GM13976 (cell line): ENCODE data around the gene MBNL2.

Experiments used
- DNase-seq: peaks from one replicate; pipeline ENCODE4 v3.0.0; 2012; ENCODE audit warnings: low spot score
- in situ Hi-C: fragments of 300-500 bp; cut with MboI; formaldehyde crosslinking; loops from one replicate; pipeline ENCODE4 v1.12.0; 2022; ENCODE audit warnings: low sequenced_read_pairs, mixed read lengths, inconsistent platforms; ENCODE audit not compliant: unreplicated experiment
- TF ChIP-seq, protein P1 (sequence below): IDR thresholded peaks from 2 replicates; pipeline ENCODE4 v1.5.1; 2012; ENCODE audit warnings: borderline replicate concordance, mild to moderate bottlenecking; ENCODE audit not compliant: insufficient read depth; ENCODE audit errors: extremely low read depth, missing control alignments, control extremely low read depth

Gene MBNL2

DNA sequence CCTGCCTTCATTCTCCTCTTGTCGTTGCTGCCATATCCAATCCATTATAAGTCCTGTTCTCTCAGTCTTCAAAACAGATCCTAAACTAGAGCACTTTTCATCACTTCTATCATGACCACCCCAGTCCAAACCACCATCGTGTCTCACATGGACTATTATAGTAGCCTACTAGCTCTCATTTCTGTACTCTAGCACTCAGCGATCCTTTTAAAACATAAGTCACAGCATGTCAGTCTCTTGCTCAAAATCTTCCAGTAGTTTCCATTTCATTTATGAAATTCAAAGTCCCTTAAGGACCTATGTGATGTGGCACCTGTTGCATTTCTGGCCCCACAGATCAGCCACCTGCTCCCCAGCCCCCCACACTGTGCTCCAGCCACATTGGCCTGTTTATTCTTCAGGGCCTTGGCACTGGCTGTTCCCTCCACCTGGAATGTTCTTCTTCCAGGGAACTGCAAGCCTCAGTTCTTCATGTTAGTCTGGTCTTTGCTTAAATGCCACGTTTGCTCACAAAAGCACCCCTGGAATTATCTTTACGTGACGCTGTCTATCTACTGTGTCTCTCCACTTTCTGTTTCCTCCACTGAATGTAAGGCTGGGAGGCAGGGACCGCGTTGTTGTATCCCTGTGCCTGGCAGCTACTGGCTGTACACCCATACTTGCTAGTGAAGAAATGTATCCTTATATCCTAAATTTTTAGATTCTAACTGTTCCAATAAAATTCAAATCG lies 64.3 kb downstream of the MBNL2 start:
- in situ Hi-C loops = no loop called here
- TF ChIP-seq, protein P1, sequence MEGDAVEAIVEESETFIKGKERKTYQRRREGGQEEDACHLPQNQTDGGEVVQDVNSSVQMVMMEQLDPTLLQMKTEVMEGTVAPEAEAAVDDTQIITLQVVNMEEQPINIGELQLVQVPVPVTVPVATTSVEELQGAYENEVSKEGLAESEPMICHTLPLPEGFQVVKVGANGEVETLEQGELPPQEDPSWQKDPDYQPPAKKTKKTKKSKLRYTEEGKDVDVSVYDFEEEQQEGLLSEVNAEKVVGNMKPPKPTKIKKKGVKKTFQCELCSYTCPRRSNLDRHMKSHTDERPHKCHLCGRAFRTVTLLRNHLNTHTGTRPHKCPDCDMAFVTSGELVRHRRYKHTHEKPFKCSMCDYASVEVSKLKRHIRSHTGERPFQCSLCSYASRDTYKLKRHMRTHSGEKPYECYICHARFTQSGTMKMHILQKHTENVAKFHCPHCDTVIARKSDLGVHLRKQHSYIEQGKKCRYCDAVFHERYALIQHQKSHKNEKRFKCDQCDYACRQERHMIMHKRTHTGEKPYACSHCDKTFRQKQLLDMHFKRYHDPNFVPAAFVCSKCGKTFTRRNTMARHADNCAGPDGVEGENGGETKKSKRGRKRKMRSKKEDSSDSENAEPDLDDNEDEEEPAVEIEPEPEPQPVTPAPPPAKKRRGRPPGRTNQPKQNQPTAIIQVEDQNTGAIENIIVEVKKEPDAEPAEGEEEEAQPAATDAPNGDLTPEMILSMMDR = no peak
- no peak for DNase-seq

- no peak for DNase-seq
- in situ Hi-C loops = no loop called here
- TF ChIP-seq, protein P1 = no peak
These were observed 64.9 kb downstream of the MBNL2 start for GRCh38 chr13:97287047-97287383.

DNA sequence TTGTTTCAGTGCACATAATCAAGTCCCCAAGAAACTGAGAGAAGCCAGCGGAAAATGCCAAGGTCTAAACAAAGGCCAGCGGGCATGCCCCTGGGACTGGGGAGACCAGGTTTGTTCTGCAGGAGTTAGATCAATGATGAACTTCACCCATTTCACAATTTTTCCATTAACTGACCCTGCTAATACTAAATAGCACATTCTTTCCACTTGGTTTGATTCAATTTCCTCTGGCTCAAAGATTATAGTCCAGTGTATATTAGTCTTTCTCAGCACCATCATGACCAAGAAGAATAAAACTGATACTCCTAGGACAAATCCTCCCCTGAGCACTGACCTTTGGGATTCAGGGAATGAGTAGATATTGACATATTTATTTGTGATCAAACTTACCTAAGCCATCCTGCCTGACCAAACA lies 66.4 kb downstream of the MBNL2 start:
- in situ Hi-C loops = no loop called here
- no peak for DNase-seq
- TF ChIP-seq, protein P1 = no peak

- DNase-seq = no peak
- in situ Hi-C loops = no loop called here
- TF ChIP-seq, protein P1 = no peak
These were observed 67.6 kb downstream of the MBNL2 start for GRCh38 chr13:97289514-97290298.

DNA sequence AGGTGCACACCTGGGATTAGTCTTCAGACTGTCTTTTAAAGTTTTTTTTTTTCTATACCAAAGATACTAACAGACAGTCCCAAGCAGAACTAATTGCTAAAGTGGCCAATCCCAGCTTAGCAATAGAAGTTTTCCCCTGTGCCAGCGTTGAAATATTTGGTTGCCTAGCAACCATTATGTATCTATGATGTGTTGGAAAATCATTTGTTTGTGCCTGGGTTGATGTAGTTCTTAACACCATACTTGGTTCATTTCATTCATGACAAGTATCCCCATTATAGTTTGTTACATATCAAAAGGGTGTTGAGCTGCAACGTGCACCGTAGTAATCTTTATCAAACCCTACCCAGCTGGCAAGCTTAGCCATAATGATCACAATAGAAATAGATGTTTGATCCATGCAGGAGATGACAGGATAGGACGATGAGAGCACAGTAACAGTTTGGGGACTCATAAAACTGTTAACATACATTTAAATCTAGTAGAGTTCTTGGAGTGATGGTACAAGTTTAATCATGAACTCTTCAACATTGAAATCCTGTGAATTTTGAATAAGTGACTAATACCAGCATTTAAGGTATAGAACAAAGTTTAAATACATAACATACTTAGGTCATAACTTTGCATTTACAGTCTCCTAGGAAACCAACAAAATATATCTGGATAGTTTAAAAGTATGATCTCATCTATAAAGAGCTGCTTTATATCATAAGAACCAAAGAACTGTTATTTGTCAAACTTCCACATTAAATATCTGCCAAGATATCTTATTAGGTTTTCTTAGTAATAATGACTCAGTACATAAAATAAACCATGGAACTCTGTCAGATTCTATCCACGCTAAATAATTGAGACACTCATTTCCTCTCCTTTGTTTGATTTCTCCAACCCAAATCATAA lies 73.4 kb downstream of the MBNL2 start:
- in situ Hi-C loops = no loop called here
- TF ChIP-seq, protein P1 = no peak
- no peak for DNase-seq

DNA sequence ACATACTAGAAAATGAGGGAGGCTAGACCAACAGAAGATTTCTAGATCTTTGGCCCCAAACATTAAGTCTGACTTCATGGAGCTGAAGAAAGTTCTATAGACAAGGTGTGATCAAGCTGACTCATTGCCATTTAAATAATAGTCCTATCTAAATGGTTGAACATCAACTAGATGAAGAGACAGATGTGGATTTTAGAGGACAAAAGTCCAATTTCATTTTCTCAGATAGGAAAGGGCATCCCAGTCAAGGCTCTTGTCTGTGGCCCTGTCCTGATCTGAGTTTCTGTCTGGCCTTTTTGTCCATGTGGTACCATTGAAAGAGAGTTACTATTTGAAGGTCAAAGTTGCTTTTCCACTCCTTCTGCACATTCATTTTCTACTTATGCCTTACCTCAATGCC lies 74.6 kb downstream of the MBNL2 start:
- TF ChIP-seq, protein P1 = no peak
- DNase-seq = no peak
- in situ Hi-C loops = no loop called here
